ENCODE results near the gene KRT3. TPM values are rescaled to one million over a fixed set of nuclear protein-coding genes. Genes with fewer than 3 reads are reported as not detected.

Gene KRT3
- total and polyA plus RNA-seq, 2 experiments from 2014 or later = not detected

- no peak for DNase-seq (ENCODE audit: low read depth in 1 of 2, low spot score in 1 of 2)
Observed at GRCh38 chr12:52800259-52800917, 4.5 kb upstream of the KRT3 start.

GRCh38 chr12:52799505-52800211 is 3.7 kb upstream of the KRT3 start:
- Histone ChIP-seq H3K4me1 (ENCODE audit: low read depth) (no peaks in the 10 kb centered on the region), H3K27ac (no peak overlapping the region), H3K27me3 (peaks cover 4% of the 10 kb centered on the region), H3K4me3 (no peak overlapping the region), H3K36me3 (no peaks in the 10 kb centered on the region), H3K9me3 (ENCODE audit: low read depth) (no peaks in the 10 kb centered on the region)
- TF ChIP-seq CTCF (IDR thresholded peaks at IDR 0.05; ENCODE audit: low read depth, low read length) = no peak
- DNase-seq (ENCODE audit: low read depth in 1 of 2, low spot score in 1 of 2) = no peak

More at GRCh38 chr12:52800259-52800917, 4.5 kb upstream of the KRT3 start:
- Histone ChIP-seq H3K4me3 (no peak overlapping the region), H3K36me3 (no peaks in the 10 kb centered on the region), H3K27me3 (peaks cover 4% of the 10 kb centered on the region), H3K4me1 (ENCODE audit: low read depth) (no peaks in the 10 kb centered on the region), H3K27ac (no peak overlapping the region), H3K9me3 (ENCODE audit: low read depth) (no peaks in the 10 kb centered on the region)
- no peak for TF ChIP-seq CTCF (IDR thresholded peaks at IDR 0.05; ENCODE audit: low read depth, low read length)

- Histone ChIP-seq H3K27ac (no peak overlapping the region), H3K9me3 (ENCODE audit: low read depth) (no peaks in the 10 kb centered on the region), H3K27me3 (peaks cover 4% of the 10 kb centered on the region), H3K4me1 (ENCODE audit: low read depth) (no peaks in the 10 kb centered on the region), H3K4me3 (no peak overlapping the region), H3K36me3 (no peaks in the 10 kb centered on the region)
- no peak for DNase-seq (ENCODE audit: low read depth in 1 of 2, low spot score in 1 of 2)
- no peak for TF ChIP-seq CTCF (IDR thresholded peaks at IDR 0.05; ENCODE audit: low read depth, low read length)
Observed at GRCh38 chr12:52798671-52799504, 3.0 kb upstream of the KRT3 start.

GRCh38 chr12:52798003-52798670 is 2.2 kb upstream of the KRT3 start:
- Histone ChIP-seq H3K36me3 (no peaks in the 10 kb centered on the region), H3K9me3 (ENCODE audit: low read depth) (no peaks in the 10 kb centered on the region), H3K4me1 (ENCODE audit: low read depth) (no peaks in the 10 kb centered on the region), H3K4me3 (no peak overlapping the region), H3K27me3 (peaks cover 8% of the 10 kb centered on the region), H3K27ac (no peak overlapping the region)
- no peak for DNase-seq (ENCODE audit: low read depth in 1 of 2, low spot score in 1 of 2)
- TF ChIP-seq CTCF (IDR thresholded peaks at IDR 0.05; ENCODE audit: low read depth, low read length) = no peak

- DNase-seq (ENCODE audit: low read depth in 1 of 2, low spot score in 1 of 2) = no peak
- no peak overlapping the region for H3K27ac ChIP-seq
- no peaks in the 10 kb centered on the region for H3K4me1 ChIP-seq (ENCODE audit: low read depth)
- no peak overlapping the region for H3K4me3 ChIP-seq
- H3K27me3 ChIP-seq = peaks cover 14% of the 10 kb centered on the region
- TF ChIP-seq CTCF (IDR thresholded peaks at IDR 0.05; ENCODE audit: low read depth, low read length) = no peak
- no peaks in the 10 kb centered on the region for H3K9me3 ChIP-seq (ENCODE audit: low read depth)
- H3K36me3 ChIP-seq = no peaks in the 10 kb centered on the region
Observed at GRCh38 chr12:52797529-52797894, 1.6 kb upstream of the KRT3 start.
